ENCODE results near the gene NR1D1. TPM values are rescaled to one million over a fixed set of nuclear protein-coding genes. Genes with fewer than 3 reads are reported as not detected.

Gene NR1D1
- total and polyA plus RNA-seq, 2 of the 13 experiments (the other 11 are each of a cell fraction or from before 2014, with no cell fraction given): 2.1 to 2.7 TPM

DNA sequence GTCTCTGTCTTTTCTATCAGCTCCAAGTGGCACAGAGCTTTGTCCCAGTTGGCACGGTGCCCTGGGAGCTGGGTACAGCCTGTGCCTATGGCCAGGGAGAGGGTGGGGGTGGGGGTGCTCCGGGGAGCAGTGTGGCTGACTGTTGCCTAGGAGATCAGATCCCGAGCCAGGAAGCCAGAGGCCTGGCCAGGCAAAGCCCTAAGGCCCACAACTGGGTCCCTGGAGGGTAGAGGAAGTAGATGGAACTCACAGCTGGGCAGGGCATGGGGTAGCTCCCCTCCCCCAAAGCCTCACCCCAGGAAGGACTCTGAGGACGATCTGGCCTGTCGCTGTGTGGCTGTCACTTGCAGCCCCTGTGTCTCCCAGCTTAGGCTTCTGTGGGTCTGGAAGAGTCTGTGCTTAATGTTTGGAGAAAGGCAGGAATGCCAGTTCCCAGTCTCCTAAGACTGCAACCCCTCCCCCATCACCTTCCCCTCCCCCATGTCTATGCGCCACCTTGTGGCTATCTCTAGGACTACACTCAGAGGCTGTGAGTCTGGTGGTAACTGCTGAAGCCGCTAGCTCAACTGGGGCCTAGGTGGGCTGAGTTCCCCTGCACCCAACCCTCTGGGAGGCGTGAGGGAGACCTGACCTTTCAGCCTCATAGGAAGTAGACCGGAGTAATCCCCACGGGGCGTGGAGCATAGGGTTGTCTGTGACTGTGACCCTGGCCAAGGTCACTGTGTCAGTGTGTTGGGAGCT lies 25.0 kb downstream of the NR1D1 start (continued):
- no peak for TF ChIP-seq RNF219 (CRISPR knock-in tag; IDR thresholded peaks at IDR 0.05)
- no peak for TF ChIP-seq MYNN (CRISPR knock-in tag; IDR thresholded peaks at IDR 0.05; ENCODE audit: low read depth)
- TF ChIP-seq MYPOP (CRISPR knock-in tag; IDR thresholded peaks at IDR 0.05): peak; percentile 43; the same call in 1 of the 2 replicates
- no peak for TF ChIP-seq RARG (CRISPR knock-in tag; IDR thresholded peaks at IDR 0.05; ENCODE audit: low read depth)
- TF ChIP-seq KIAA2018 (CRISPR knock-in tag; IDR thresholded peaks at IDR 0.05; ENCODE audit: borderline replicate concordance): no peak
- TF ChIP-seq PREB (CRISPR knock-in tag; IDR thresholded peaks at IDR 0.05): no peak
- TF ChIP-seq ZFYVE20 (CRISPR knock-in tag; IDR thresholded peaks at IDR 0.05; ENCODE audit: borderline replicate concordance, low read depth): no peak
- no peak for TF ChIP-seq ZNF101 (CRISPR knock-in tag; IDR thresholded peaks at IDR 0.05; ENCODE audit: borderline replicate concordance, low read depth)
- TF ChIP-seq CCAR2 (optimal IDR thresholded peaks at IDR 0.05; ENCODE audit: low read depth, low read length): no peak
- no peak for TF ChIP-seq HMG20A (CRISPR knock-in tag; IDR thresholded peaks at IDR 0.05; ENCODE audit: borderline replicate concordance)
- TF ChIP-seq CREB3 (CRISPR knock-in tag; IDR thresholded peaks at IDR 0.05): no peak
- TF ChIP-seq SNAPC2 (CRISPR knock-in tag; IDR thresholded peaks at IDR 0.05): no peak
- TF ChIP-seq ATF1 (CRISPR knock-in tag; IDR thresholded peaks at IDR 0.05): no peak
- no peak for TF ChIP-seq NR3C1 (CRISPR knock-in tag; IDR thresholded peaks at IDR 0.05)
- no peak for TF ChIP-seq KAT2B (IDR thresholded peaks at IDR 0.05; ENCODE audit: borderline replicate concordance, low read depth, low read length)
